A172 (cell line): Measurements from ENCODE around the gene FAM124B. TPM values are rescaled to one million over a fixed set of nuclear protein-coding genes. Genes with fewer than 3 reads are reported as not detected.

Experiments
- DNase-seq: peaks from one replicate; pipeline ENCODE4 v3.0.0-alpha.2; 2015; ENCODE audit warnings: low spot score
- total RNA-seq: library from RNA; depleted of rRNA; stranded (reverse); fragments of >200 nt; shearing (Covaris generic); gene quantifications from 2 replicates; pipeline ENCODE4 v1.2.3, GENCODE V29; 2014

Gene FAM124B
- total RNA-seq, 1 experiment from 2014 or later: not detected

- DNase-seq: no peak
Measured at GRCh38 chr2:224381521-224382279, 20.2 kb downstream of the FAM124B start.

- DNase-seq: no peak
Measured at GRCh38 chr2:224379986-224380385, 21.9 kb downstream of the FAM124B start.

GRCh38 chr2:224379172-224379571 is 22.7 kb downstream of the FAM124B start:
- no peak for DNase-seq

GRCh38 chr2:224378701-224379097 is 23.2 kb downstream of the FAM124B start:
- no peak for DNase-seq

GRCh38 chr2:224377751-224378700 is 23.9 kb downstream of the FAM124B start:
- no peak for DNase-seq

- DNase-seq: no peak
Measured at GRCh38 chr2:224372641-224373040, 29.3 kb downstream of the FAM124B start.

- DNase-seq: peak; percentile 42
Measured at GRCh38 chr2:224369028-224369632, 32.8 kb downstream of the FAM124B start.

GRCh38 chr2:224366267-224366844 is 35.6 kb downstream of the FAM124B start:
- no peak for DNase-seq

- DNase-seq: no peak
Measured at GRCh38 chr2:224365331-224365730, 36.6 kb downstream of the FAM124B start.

GRCh38 chr2:224363281-224363680 is 38.6 kb downstream of the FAM124B start:
- no peak for DNase-seq

GRCh38 chr2:224362094-224362493 is 39.8 kb downstream of the FAM124B start:
- no peak for DNase-seq

- DNase-seq: peak; percentile 8
Measured at GRCh38 chr2:224360801-224361251, 41.1 kb downstream of the FAM124B start.

GRCh38 chr2:224359569-224359968 is 42.3 kb downstream of the FAM124B start:
- peak; percentile 9 for DNase-seq

- DNase-seq: peak; percentile 58
Measured at GRCh38 chr2:224357098-224357901, 44.6 kb downstream of the FAM124B start.

- no peak for DNase-seq
Measured at GRCh38 chr2:224354632-224355211, 47.2 kb downstream of the FAM124B start.

- DNase-seq: no peak
Measured at GRCh38 chr2:224350703-224351102, 51.2 kb downstream of the FAM124B start.

- no peak for DNase-seq
Measured at GRCh38 chr2:224349396-224349795, 52.5 kb downstream of the FAM124B start.

- peak; percentile 46 for DNase-seq
Measured at GRCh38 chr2:224347176-224348051, 54.5 kb downstream of the FAM124B start.

GRCh38 chr2:224345492-224345891 is 56.4 kb downstream of the FAM124B start:
- no peak for DNase-seq

GRCh38 chr2:224343226-224343625 is 58.7 kb downstream of the FAM124B start:
- no peak for DNase-seq
